ENCODE results near the gene TCF7.

DNA sequence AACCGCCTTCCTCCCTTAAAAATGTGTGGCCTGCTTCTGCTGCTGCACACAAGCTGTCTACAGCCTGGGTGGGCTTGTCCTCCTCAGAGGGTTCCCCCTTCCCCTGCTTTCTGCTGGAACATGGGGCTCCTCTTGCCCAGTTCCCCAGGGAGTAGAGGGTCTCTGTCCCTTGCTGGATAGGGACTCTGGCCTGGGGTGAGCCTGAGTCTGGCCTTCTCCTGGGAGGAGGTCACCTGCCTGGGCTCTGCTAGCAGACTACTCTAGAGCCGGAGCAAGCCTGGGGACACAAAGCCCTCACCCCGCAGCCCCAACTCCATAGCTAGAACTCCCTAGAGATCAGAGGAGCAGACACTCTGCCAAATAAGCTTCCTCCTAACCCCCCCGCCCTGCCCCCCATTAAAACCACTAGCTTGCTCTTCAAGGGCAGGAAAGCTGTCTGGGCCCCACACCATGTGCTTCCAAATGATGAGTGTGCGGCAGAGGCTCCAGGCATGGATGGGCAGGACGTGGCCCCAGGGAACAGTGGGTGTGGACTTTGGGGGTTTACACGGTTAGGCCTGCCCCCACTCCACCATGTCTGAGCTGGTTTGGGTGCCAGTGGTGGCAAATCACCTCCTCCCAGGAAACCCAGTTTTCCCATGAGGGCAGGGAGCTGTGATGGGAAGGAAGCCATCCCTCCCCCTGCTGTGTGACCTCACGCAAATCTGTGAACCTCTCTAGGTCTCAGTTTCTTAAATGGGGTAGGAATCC, 10.0 kb downstream of the TCF7 start:
- TF ChIP-seq, protein P1, sequence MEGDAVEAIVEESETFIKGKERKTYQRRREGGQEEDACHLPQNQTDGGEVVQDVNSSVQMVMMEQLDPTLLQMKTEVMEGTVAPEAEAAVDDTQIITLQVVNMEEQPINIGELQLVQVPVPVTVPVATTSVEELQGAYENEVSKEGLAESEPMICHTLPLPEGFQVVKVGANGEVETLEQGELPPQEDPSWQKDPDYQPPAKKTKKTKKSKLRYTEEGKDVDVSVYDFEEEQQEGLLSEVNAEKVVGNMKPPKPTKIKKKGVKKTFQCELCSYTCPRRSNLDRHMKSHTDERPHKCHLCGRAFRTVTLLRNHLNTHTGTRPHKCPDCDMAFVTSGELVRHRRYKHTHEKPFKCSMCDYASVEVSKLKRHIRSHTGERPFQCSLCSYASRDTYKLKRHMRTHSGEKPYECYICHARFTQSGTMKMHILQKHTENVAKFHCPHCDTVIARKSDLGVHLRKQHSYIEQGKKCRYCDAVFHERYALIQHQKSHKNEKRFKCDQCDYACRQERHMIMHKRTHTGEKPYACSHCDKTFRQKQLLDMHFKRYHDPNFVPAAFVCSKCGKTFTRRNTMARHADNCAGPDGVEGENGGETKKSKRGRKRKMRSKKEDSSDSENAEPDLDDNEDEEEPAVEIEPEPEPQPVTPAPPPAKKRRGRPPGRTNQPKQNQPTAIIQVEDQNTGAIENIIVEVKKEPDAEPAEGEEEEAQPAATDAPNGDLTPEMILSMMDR (IDR thresholded peaks at IDR 0.05; ENCODE audit: low read depth, low read length, missing input control) = no peak
- TF ChIP-seq GABPA (IDR thresholded peaks at IDR 0.05 in 1 of 2, conservative IDR thresholded peaks at IDR 0.05 in 1 of 2) (no peak), YY1 (IDR thresholded peaks at IDR 0.05) (no peak), SP1 (IDR thresholded peaks at IDR 0.05) (no peak), TAF1 (conservative IDR thresholded peaks at IDR 0.05) (no peak), RXRA (IDR thresholded peaks at IDR 0.05) (no peak), HNF4G (IDR thresholded peaks at IDR 0.05) (no peak), RAD21 (IDR thresholded peaks at IDR 0.05) (no peak), HNF4A (conservative IDR thresholded peaks at IDR 0.05) (no peak)
- TF ChIP-seq, protein P2, sequence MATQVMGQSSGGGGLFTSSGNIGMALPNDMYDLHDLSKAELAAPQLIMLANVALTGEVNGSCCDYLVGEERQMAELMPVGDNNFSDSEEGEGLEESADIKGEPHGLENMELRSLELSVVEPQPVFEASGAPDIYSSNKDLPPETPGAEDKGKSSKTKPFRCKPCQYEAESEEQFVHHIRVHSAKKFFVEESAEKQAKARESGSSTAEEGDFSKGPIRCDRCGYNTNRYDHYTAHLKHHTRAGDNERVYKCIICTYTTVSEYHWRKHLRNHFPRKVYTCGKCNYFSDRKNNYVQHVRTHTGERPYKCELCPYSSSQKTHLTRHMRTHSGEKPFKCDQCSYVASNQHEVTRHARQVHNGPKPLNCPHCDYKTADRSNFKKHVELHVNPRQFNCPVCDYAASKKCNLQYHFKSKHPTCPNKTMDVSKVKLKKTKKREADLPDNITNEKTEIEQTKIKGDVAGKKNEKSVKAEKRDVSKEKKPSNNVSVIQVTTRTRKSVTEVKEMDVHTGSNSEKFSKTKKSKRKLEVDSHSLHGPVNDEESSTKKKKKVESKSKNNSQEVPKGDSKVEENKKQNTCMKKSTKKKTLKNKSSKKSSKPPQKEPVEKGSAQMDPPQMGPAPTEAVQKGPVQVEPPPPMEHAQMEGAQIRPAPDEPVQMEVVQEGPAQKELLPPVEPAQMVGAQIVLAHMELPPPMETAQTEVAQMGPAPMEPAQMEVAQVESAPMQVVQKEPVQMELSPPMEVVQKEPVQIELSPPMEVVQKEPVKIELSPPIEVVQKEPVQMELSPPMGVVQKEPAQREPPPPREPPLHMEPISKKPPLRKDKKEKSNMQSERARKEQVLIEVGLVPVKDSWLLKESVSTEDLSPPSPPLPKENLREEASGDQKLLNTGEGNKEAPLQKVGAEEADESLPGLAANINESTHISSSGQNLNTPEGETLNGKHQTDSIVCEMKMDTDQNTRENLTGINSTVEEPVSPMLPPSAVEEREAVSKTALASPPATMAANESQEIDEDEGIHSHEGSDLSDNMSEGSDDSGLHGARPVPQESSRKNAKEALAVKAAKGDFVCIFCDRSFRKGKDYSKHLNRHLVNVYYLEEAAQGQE (IDR thresholded peaks at IDR 0.05) = no peak
- TF ChIP-seq, protein P3, sequence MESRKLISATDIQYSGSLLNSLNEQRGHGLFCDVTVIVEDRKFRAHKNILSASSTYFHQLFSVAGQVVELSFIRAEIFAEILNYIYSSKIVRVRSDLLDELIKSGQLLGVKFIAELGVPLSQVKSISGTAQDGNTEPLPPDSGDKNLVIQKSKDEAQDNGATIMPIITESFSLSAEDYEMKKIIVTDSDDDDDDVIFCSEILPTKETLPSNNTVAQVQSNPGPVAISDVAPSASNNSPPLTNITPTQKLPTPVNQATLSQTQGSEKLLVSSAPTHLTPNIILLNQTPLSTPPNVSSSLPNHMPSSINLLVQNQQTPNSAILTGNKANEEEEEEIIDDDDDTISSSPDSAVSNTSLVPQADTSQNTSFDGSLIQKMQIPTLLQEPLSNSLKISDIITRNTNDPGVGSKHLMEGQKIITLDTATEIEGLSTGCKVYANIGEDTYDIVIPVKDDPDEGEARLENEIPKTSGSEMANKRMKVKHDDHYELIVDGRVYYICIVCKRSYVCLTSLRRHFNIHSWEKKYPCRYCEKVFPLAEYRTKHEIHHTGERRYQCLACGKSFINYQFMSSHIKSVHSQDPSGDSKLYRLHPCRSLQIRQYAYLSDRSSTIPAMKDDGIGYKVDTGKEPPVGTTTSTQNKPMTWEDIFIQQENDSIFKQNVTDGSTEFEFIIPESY (IDR thresholded peaks at IDR 0.05) = no peak
- TF ChIP-seq, protein P4, sequence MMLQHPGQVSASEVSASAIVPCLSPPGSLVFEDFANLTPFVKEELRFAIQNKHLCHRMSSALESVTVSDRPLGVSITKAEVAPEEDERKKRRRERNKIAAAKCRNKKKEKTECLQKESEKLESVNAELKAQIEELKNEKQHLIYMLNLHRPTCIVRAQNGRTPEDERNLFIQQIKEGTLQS (IDR thresholded peaks at IDR 0.05) = no peak
- TF ChIP-seq, protein P5, sequence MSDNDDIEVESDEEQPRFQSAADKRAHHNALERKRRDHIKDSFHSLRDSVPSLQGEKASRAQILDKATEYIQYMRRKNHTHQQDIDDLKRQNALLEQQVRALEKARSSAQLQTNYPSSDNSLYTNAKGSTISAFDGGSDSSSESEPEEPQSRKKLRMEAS (IDR thresholded peaks at IDR 0.05) = no peak

Measured in liver (tissue), 3 donors.